Endothelial cell of umbilical vein (primary cell): ENCODE measurements around the gene DNASE2. TPM values are rescaled to one million over a fixed set of nuclear protein-coding genes. Genes with fewer than 3 reads are reported as not detected.

Experiments
- BruUV-seq: library from RNA; stranded (reverse); fragments of 400-500 nt; replicated peaks from 2 replicates; lab custom pipeline; 2021; lab: Mats Ljungman, UMichigan
- CTCF ChIA-PET: fragments of 300-600, 350-600 bp; sonication (Branson Sonifier 250); formaldehyde crosslinking; loops from one replicate; lab custom pipeline; 2021; ENCODE audit warnings: antibody characterized with exemption, inconsistent platforms; lab: Charles Lee
- POLR2A ChIA-PET: fragments of 300-600, 350-600 bp; sonication (Branson Sonifier 250); formaldehyde crosslinking; loops from one replicate; lab custom pipeline; 2021; ENCODE audit warnings: antibody characterized with exemption, inconsistent platforms; lab: Charles Lee
- DNase-seq: peaks from one replicate; pipeline ENCODE4 v3.0.0-alpha.2; 2011; ENCODE audit warnings: low read depth, low spot score
- FAIRE-seq: peaks from 2 replicates; lab custom pipeline; 2011; peaks lifted over from hg19 to GRCh38; lab: Jason Lieb, UNC
- H2AFZ ChIP-seq: 2 replicates; pipeline ENCODE4 v1.6.0; 2012; ENCODE audit warnings: low read depth, low read length, control low read depth, inconsistent platforms
- H3K27ac ChIP-seq: 2 replicates; pipeline ENCODE4 v1.5.1; 2011; ENCODE audit warnings: low read depth, mild to moderate bottlenecking, control low read depth, low read length, moderate library complexity; ENCODE audit not compliant: insufficient read depth
- H3K27me3 ChIP-seq, 2 experiments: 2 replicates each; pipeline versions ENCODE4 v1.6.0 to v1.6.1; 2011; ENCODE audit warnings: low read length in 2 of 2, mixed read lengths in 1 of 2; ENCODE audit not compliant: control insufficient read depth in 2 of 2, insufficient read depth in 2 of 2
- H3K36me3 ChIP-seq, 2 experiments: 2 replicates in 1 of 2; 3 replicates in 1 of 2; pipeline ENCODE4 v1.5.1; 2011; ENCODE audit warnings: low read length in 2 of 2, mild to moderate bottlenecking in 1 of 2, moderate library complexity in 1 of 2; ENCODE audit not compliant: control insufficient read depth in 2 of 2, insufficient read depth in 2 of 2; ENCODE audit errors: extremely low read depth in 1 of 2
- H3K4me1 ChIP-seq: 3 replicates; pipeline ENCODE4 v1.5.1; 2011; ENCODE audit warnings: mild to moderate bottlenecking, low read length; ENCODE audit not compliant: control insufficient read depth, insufficient read depth; ENCODE audit errors: extremely low read depth
- H3K4me2 ChIP-seq: 2 replicates; pipeline ENCODE4 v1.6.1; 2011; ENCODE audit warnings: low read length, control low read depth, mixed read lengths; ENCODE audit not compliant: insufficient read depth
- H3K4me3 ChIP-seq, 3 experiments: fragments of 200-600 bp in 1 of 3; sonication (generic), shearing (Covaris generic) in 1 of 3; replicated peaks in 1 of 3; 2 replicates each; pipeline ENCODE4 v1.5.1; 2011 to 2016; ENCODE audit warnings: control low read depth in 3 of 3, low read length in 3 of 3, mild to moderate bottlenecking in 2 of 3, inconsistent platforms in 1 of 3, low read depth in 1 of 3, moderate library complexity in 1 of 3; ENCODE audit not compliant: insufficient read depth in 1 of 3
- H3K79me2 ChIP-seq: 2 replicates; pipeline ENCODE4 v1.6.0; 2012; ENCODE audit warnings: low read length, inconsistent platforms; ENCODE audit not compliant: control insufficient read depth, insufficient read depth
- H3K9ac ChIP-seq: replicated peaks from 2 replicates; pipeline ENCODE3; 2011; ENCODE audit warnings: low read length, control low read depth; ENCODE audit not compliant: insufficient read depth; ENCODE audit errors: extremely low read depth
- H3K9me1 ChIP-seq: replicated peaks from 3 replicates; pipeline ENCODE4 v1.6.0; 2011; ENCODE audit warnings: mild to moderate bottlenecking, low read length; ENCODE audit not compliant: control insufficient read depth, insufficient read depth; ENCODE audit errors: extremely low read depth
- H3K9me3 ChIP-seq: replicated peaks from 2 replicates; pipeline ENCODE4 v1.5.1; 2012; ENCODE audit warnings: low read length, inconsistent platforms; ENCODE audit not compliant: control insufficient read depth, insufficient read depth
- H4K20me1 ChIP-seq: replicated peaks from 2 replicates; pipeline ENCODE3; 2011; ENCODE audit warnings: mild to moderate bottlenecking, low read length; ENCODE audit not compliant: control insufficient read depth, insufficient read depth; ENCODE audit errors: extremely low read depth
- CTCF ChIP-seq, 2 donors: IDR thresholded peaks; 1 replicate in 1 of 2; 2 replicates in 1 of 2; pipeline ENCODE4 v1.5.1; 2011; ENCODE audit warnings: low read length in 2 of 2, mild to moderate bottlenecking in 2 of 2, moderate library complexity in 2 of 2, control low read depth in 1 of 2, inconsistent platforms in 1 of 2, low read depth in 1 of 2; ENCODE audit not compliant: insufficient read depth in 1 of 2; ENCODE audit errors: extremely low read depth in 1 of 2
- EZH2 ChIP-seq: IDR thresholded peaks from 2 replicates; pipeline ENCODE4 v1.6.1; 2012; ENCODE audit warnings: borderline replicate concordance, low read depth, mild to moderate bottlenecking, moderate library complexity, low read length, inconsistent platforms; ENCODE audit not compliant: severe bottlenecking
- FOS ChIP-seq: IDR thresholded peaks from 2 replicates; pipeline ENCODE4 v1.6.1; 2011; ENCODE audit warnings: mild to moderate bottlenecking, low read length, moderate library complexity, borderline replicate concordance; ENCODE audit not compliant: insufficient read depth
- GATA2 ChIP-seq: IDR thresholded peaks from 2 replicates; pipeline ENCODE4 v1.7.0; 2011; ENCODE audit warnings: low read depth, mild to moderate bottlenecking, moderate library complexity, mixed read lengths, low read length; ENCODE audit not compliant: insufficient read length, insufficient read depth
- JUN ChIP-seq: IDR thresholded peaks from 2 replicates; pipeline ENCODE4 v1.6.1; 2011; ENCODE audit warnings: borderline replicate concordance, low read depth; ENCODE audit not compliant: insufficient read length, insufficient read depth
- MAX ChIP-seq: IDR thresholded peaks from 2 replicates; pipeline ENCODE4 v1.6.1; 2011; ENCODE audit not compliant: insufficient read depth, insufficient read length
- MYC ChIP-seq: IDR thresholded peaks from one replicate; pipeline ENCODE4 v1.6.1; 2011; ENCODE audit warnings: mild to moderate bottlenecking, low read depth, low read length
- POLR2A ChIP-seq: IDR thresholded peaks from 2 replicates; pipeline ENCODE4 v1.6.1; 2012; ENCODE audit warnings: low read depth, mild to moderate bottlenecking, control low read depth, low read length
- POLR2AphosphoS5 ChIP-seq: IDR thresholded peaks from 2 replicates; pipeline ENCODE4 v1.6.1; 2012; ENCODE audit warnings: low read depth, mild to moderate bottlenecking, control low read depth, low read length, moderate library complexity; ENCODE audit not compliant: insufficient read depth
- dilution Hi-C: fragments of 300-500 bp; cut with MboI; formaldehyde crosslinking; loops from one replicate; pipeline ENCODE4 v1.15.0; 2019; ENCODE audit warnings: low sequenced_read_pairs; ENCODE audit not compliant: extremely low pct_ligation_motif_present
- intact Hi-C: fragments of 100-400 bp; cut with micrococcal nuclease; formaldehyde crosslinking; loops from one replicate; pipeline ENCODE4 v1.10.0; 2022
- polyA plus RNA-seq, 4 experiments: library from polyadenylated mRNA; depleted of rRNA in 3 of 4; stranded (reverse) in 3 of 4; unstranded in 1 of 4; fragments of >200 nt; gene quantifications; 2 replicates each; pipeline versions ENCODE4 v1.2.1 to v1.2.3, GENCODE V29; 2011 to 2012; ENCODE audit warnings: missing spikeins in 1 of 4
- total RNA-seq: library from RNA; stranded (reverse); gene quantifications from 2 replicates; pipeline ENCODE4 v1.2.3, GENCODE V29; 2021

Gene DNASE2
- total and polyA plus RNA-seq, 2 donors (not counting 3 experiments of a cell fraction or from before 2014, with no cell fraction given): 31.3 to 51.9 TPM

- TF ChIP-seq JUN (no peak), MAX (no peak), EZH2 (no peak), MYC (no peak), CTCF (IDR thresholded peaks at IDR 0.05; ENCODE audit: extremely low read depth in 1 of 2, insufficient read depth in 1 of 2, low read depth in 1 of 2, low read length in 2 of 2) (no peak), GATA2 (no peak), POLR2A (no peak), POLR2AphosphoS5 (no peak), FOS (no peak)
- no peak overlapping the region for H3K9ac ChIP-seq
- H3K27me3 ChIP-seq: no peaks in the 10 kb centered on the region
- no peaks in the 10 kb centered on the region for H3K4me1 ChIP-seq
- no peak overlapping the region for H3K4me2 ChIP-seq
- H3K9me3 ChIP-seq: no peaks in the 10 kb centered on the region
- H3K79me2 ChIP-seq: no peaks in the 10 kb centered on the region
- no peaks in the 10 kb centered on the region for H3K9me1 ChIP-seq
- DNase-seq (no peak), FAIRE-seq (no peak)
- no peak overlapping the region for H3K4me3 ChIP-seq
- ChIA-PET POLR2A (no interaction called here), CTCF (no interaction called here)
- H2AFZ ChIP-seq: no peak overlapping the region
- peaks cover 16 to 33% of the 10 kb centered on the region in 2 experiments for H3K36me3 ChIP-seq
- H4K20me1 ChIP-seq: no peaks in the 10 kb centered on the region
- H3K27ac ChIP-seq: no peak overlapping the region
- no TSS peak for BruUV-seq
- dilution Hi-C loops (no loop called here), intact Hi-C loops (no loop called here)
Measured at GRCh38 chr19:12922959-12923358, 41.7 kb upstream of the DNASE2 start.
